CD8-positive, alpha-beta memory T cell (primary cell): ENCODE data around the gene ZNRF3. TPM values are rescaled to one million over a fixed set of nuclear protein-coding genes. Genes with fewer than 3 reads are reported as not detected.

Experiments
- CTCF ChIA-PET: fragments of 350-600 bp; sonication (Branson Sonifier 250); formaldehyde crosslinking; loops from one replicate; lab custom pipeline; 2021; ENCODE audit warnings: antibody characterized with exemption; lab: Charles Lee
- POLR2A ChIA-PET: fragments of 350-600 bp; sonication (Branson Sonifier 250); formaldehyde crosslinking; loops from one replicate; lab custom pipeline; 2021; ENCODE audit warnings: antibody characterized with exemption; lab: Charles Lee
- DNase-seq, 5 donors: peaks; one replicate each; pipeline versions ENCODE4 v3.0.0 to v3.0.0-alpha.2; 2020 to 2022; ENCODE audit warnings: mixed read lengths in 1 of 5
- H3K27ac ChIP-seq: one replicate; pipeline ENCODE4 v1.7.0; 2013; ENCODE audit warnings: low read depth, mild to moderate bottlenecking, low read length, moderate library complexity
- H3K27me3 ChIP-seq: 2 replicates; pipeline ENCODE4 v1.7.0; 2013; ENCODE audit warnings: low read length, mild to moderate bottlenecking; ENCODE audit not compliant: insufficient read depth, poor library complexity, severe bottlenecking
- H3K36me3 ChIP-seq: 2 replicates; pipeline ENCODE4 v1.7.0; 2013; ENCODE audit warnings: mild to moderate bottlenecking, low read length, moderate library complexity; ENCODE audit not compliant: insufficient read depth
- H3K4me1 ChIP-seq: 2 replicates; pipeline ENCODE4 v1.7.0; 2013; ENCODE audit warnings: mild to moderate bottlenecking, low read length, moderate library complexity; ENCODE audit not compliant: insufficient read depth
- H3K4me3 ChIP-seq: 2 replicates; pipeline ENCODE4 v1.7.0; 2013; ENCODE audit warnings: mild to moderate bottlenecking, low read length
- H3K9me3 ChIP-seq: 2 replicates; pipeline ENCODE4 v1.7.0; 2013; ENCODE audit warnings: mild to moderate bottlenecking, low read length
- H3K27ac Mint-ChIP-seq, 8 donors: one replicate each; pipeline ENCODE4 v1.8.0; 2020 to 2021; ENCODE audit warnings: mixed read lengths in 8 of 8, mild to moderate bottlenecking in 6 of 8, inconsistent platforms in 3 of 8, moderate library complexity in 3 of 8
- H3K27me3 Mint-ChIP-seq, 2 donors: one replicate each; pipeline ENCODE4 v1.8.0; 2020 to 2021; ENCODE audit warnings: mixed read lengths in 2 of 2, mild to moderate bottlenecking in 1 of 2, moderate library complexity in 1 of 2
- H3K36me3 Mint-ChIP-seq, 3 donors: one replicate each; pipeline ENCODE4 v1.8.0; 2020 to 2021; ENCODE audit warnings: mixed read lengths in 3 of 3, inconsistent platforms in 1 of 3, mild to moderate bottlenecking in 1 of 3
- H3K4me1 Mint-ChIP-seq, 3 donors: one replicate each; pipeline ENCODE4 v1.8.0; 2020 to 2021; ENCODE audit warnings: mixed read lengths in 3 of 3, inconsistent platforms in 1 of 3, mild to moderate bottlenecking in 1 of 3
- H3K4me3 Mint-ChIP-seq, 7 donors: one replicate each; pipeline ENCODE4 v1.8.0; 2020 to 2021; ENCODE audit warnings: mixed read lengths in 7 of 7, mild to moderate bottlenecking in 6 of 7, moderate library complexity in 4 of 7, inconsistent platforms in 2 of 7
- H3K9me3 Mint-ChIP-seq, 5 donors: one replicate each; pipeline ENCODE4 v1.8.0; 2020 to 2022; ENCODE audit warnings: mixed read lengths in 5 of 5, mild to moderate bottlenecking in 3 of 5, moderate library complexity in 2 of 5, inconsistent platforms in 1 of 5
- polyA plus RNA-seq: library from polyadenylated mRNA; unstranded; fragments of 300-500 nt; fragmentation: Illumina TruSeq; gene quantifications from one replicate; pipeline ENCODE4 v1.2.3, GENCODE V29; 2021
- total RNA-seq, 2 experiments: library from RNA; stranded (reverse); gene quantifications; one replicate each; pipeline ENCODE4 v1.2.3, GENCODE V29; 2021

ZNRF3 gene
- total and polyA plus RNA-seq, 3 experiments from 2014 or later = 0.35 to 1.2 (median 1.0) TPM

DNA sequence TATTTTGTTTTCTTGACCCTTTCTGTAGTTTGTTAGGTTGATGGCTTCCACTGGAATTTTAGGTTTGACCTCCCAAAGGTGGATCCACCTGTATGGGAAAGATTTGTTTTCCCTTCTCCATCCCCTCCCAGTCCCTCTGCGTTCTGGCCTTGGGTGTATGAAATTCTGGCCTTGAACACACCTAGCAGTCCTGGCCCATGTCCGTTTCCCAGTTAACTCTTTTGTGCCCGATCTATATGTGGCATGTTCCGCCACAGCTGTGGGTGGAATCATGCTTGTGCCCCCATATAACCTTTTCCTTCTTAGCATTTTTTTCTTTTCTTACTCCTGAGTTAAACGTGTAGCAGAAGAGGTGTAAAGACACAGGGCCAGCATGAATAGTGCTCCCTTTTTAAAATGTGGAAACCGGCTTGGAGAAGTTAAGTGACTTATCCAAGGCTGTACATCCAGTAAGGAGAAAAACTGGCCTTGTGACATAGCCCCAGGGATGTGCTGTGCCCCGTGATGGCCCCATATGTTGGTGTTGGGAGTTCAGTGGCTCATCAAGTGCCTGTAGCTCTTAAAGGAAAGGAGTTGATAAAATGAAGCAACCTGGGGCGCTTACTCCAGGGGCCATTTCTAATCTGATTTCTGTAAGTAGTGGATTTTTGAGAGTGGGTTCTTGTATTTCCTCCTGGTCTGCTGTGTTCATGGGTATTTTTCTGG lies 39.3 kb downstream of the ZNRF3 start:
- ChIA-PET CTCF (no interaction called here), POLR2A (no interaction called here)
- Histone ChIP-seq H3K36me3 (no peaks in the 10 kb centered on the region), H3K27me3 (no peaks in the 10 kb centered on the region), H3K27ac (no peak overlapping the region), H3K9me3 (no peaks in the 10 kb centered on the region), H3K4me3 (no peak overlapping the region), H3K4me1 (no peaks in the 10 kb centered on the region)
- no peak overlapping the region for H3K27ac Mint-ChIP-seq
- no peaks in the 10 kb centered on the region for H3K9me3 Mint-ChIP-seq
- no peak overlapping the region for H3K4me3 Mint-ChIP-seq
- peaks cover 0 to 5% (median 0%) of the 10 kb centered on the region in 3 donors for H3K36me3 Mint-ChIP-seq
- H3K27me3 Mint-ChIP-seq = peaks cover 6 to 49% of the 10 kb centered on the region in 2 donors
- no peaks in the 10 kb centered on the region for H3K4me1 Mint-ChIP-seq
- no peak for DNase-seq

DNA sequence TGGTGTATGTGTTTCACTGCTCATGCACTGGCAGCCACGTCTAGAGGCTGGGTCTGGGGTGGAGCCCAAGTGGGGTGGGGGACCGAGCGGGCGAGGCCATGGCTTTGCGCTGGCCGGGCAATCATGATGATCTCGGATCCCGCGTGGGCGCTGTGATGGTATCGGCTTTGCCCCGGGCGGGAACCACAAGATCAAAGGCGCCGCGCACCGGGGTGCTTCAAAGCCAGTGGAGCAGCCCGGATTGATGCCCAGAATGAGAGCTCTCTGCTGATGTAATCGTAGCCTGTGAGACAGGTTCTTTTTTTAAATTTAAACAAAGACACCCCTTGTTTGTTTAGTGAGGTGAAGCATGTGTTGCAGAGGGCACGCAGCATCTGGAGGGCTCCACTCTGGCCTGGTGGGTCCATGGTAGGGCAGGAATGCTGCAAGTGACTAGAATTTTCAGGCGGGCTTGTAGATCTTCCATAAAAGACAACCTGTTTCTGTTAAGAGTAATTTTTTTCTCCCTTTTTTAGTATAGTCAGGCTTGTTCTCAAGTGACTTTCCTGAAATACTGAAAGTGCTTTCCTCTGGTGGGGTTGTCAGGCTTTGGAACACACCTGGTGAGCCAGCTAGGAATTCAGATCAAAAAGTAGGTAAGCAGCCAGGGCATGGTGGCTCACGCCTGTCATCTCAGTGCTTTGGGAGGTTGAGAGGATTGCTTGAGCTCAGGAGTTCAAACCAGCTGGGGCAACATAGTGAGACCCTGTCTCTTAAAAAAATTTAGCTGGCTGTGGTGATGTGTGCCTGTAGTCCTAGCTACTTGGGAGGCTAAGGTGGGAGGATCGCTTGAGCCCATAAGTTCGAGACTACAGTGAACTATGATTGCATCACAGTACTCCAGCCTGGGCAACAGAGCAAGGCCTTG lies 40.7 kb downstream of the ZNRF3 start:
- H3K27me3 Mint-ChIP-seq = peaks cover 9 to 54% of the 10 kb centered on the region in 2 donors

DNA sequence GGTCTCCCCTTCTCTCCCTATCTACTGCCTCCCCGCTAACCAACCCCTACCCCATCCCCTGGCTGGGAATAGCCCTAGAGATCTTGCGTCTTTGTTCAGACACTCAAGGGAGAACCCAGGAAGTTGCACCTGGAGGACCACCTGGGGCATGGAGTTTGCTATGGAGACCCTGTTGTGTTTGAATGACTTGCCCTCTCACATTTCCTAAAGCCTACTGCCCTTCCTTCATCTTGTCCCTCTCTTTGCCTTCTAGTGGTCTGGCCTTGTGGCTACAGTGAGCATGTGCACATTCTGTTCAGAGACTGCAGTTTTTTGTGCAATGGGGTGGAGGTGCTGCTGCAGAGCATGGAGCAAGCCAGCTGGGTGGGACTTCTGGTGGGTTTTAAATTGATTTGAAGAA lies 42.5 kb downstream of the ZNRF3 start:
- ChIA-PET POLR2A (no interaction called here), CTCF (no interaction called here)
- H3K27ac ChIP-seq = no peak overlapping the region
- H3K36me3 Mint-ChIP-seq = peaks cover 0 to 5% (median 0%) of the 10 kb centered on the region in 3 donors
- H3K4me3 Mint-ChIP-seq = no peak overlapping the region
- H3K27me3 Mint-ChIP-seq = peaks cover 12 to 57% of the 10 kb centered on the region in 2 donors
- no peaks in the 10 kb centered on the region for H3K4me1 ChIP-seq
- no peaks in the 10 kb centered on the region for H3K4me1 Mint-ChIP-seq
- no peaks in the 10 kb centered on the region for H3K36me3 ChIP-seq
- DNase-seq = no peak
- H3K27me3 ChIP-seq = no peaks in the 10 kb centered on the region
- H3K9me3 ChIP-seq = no peaks in the 10 kb centered on the region
- H3K27ac Mint-ChIP-seq = no peak overlapping the region
- H3K9me3 Mint-ChIP-seq = no peaks in the 10 kb centered on the region
- H3K4me3 ChIP-seq = no peak overlapping the region

More for the DNA sequence above, 40.7 kb downstream of the ZNRF3 start:
- no peak for DNase-seq
- Histone ChIP-seq H3K9me3 (no peaks in the 10 kb centered on the region), H3K36me3 (no peaks in the 10 kb centered on the region), H3K27ac (no peak overlapping the region), H3K4me3 (no peak overlapping the region), H3K4me1 (no peaks in the 10 kb centered on the region), H3K27me3 (no peaks in the 10 kb centered on the region)
- H3K4me1 Mint-ChIP-seq = no peaks in the 10 kb centered on the region
- CTCF ChIA-PET = no interaction called here
- H3K9me3 Mint-ChIP-seq = no peaks in the 10 kb centered on the region
- POLR2A ChIA-PET = no interaction called here
- peaks cover 0 to 5% (median 0%) of the 10 kb centered on the region in 3 donors for H3K36me3 Mint-ChIP-seq
- H3K27ac Mint-ChIP-seq = peak overlapping the region in 1 of 8 donors; percentile 36
- no peak overlapping the region for H3K4me3 Mint-ChIP-seq

DNA sequence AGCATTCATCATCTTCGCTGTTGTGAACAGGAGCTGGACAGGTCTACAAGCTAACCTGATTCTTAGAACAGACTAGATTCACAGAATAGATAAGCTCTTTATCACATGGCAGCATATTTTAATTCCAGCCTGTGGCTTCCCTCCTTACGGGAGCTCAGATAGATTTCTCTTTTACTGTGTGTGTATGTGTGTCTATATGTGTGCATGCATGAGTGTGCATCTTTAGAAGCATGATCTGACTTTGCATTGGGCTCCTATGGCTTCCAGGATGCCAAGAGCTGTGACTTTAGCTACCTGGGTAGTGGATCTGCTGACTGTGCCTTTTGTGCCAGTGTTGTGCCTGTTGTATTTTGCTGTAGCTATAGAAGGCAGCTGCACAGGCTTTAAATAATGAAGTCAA lies 44.3 kb downstream of the ZNRF3 start:
- Histone ChIP-seq H3K4me3 (no peak overlapping the region), H3K9me3 (no peaks in the 10 kb centered on the region), H3K27me3 (no peaks in the 10 kb centered on the region), H3K36me3 (no peaks in the 10 kb centered on the region), H3K4me1 (no peaks in the 10 kb centered on the region), H3K27ac (no peak overlapping the region)
- no peak overlapping the region for H3K4me3 Mint-ChIP-seq
- H3K27me3 Mint-ChIP-seq = peaks cover 20 to 57% of the 10 kb centered on the region in 2 donors
- H3K27ac Mint-ChIP-seq = no peak overlapping the region
- CTCF ChIA-PET = no interaction called here
- peaks cover 0 to 5% (median 0%) of the 10 kb centered on the region in 3 donors for H3K36me3 Mint-ChIP-seq
- no peak for DNase-seq
- no peaks in the 10 kb centered on the region for H3K9me3 Mint-ChIP-seq
- POLR2A ChIA-PET = no interaction called here
- H3K4me1 Mint-ChIP-seq = no peaks in the 10 kb centered on the region

DNA sequence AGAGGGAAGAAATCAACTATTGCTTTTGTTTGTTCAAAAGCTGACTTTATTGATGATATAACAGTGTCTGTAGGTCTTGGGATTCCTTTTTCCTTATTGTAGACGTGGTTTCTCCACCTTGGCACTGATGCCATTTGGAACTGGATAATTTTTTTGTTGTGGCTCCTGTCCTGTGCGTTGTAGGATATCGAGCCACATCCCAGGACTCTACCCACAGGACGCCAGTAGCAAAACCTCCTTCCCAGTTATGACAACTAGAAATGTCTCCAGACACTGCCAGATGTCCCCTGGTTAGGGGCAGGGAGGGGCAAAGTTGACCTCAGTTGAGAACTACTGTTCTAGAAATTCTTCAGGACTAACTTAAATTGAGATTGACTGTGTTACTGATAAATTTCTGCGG lies 45.8 kb downstream of the ZNRF3 start:
- CTCF ChIA-PET = no interaction called here
- H3K27me3 Mint-ChIP-seq = peaks cover 16 to 59% of the 10 kb centered on the region in 2 donors
- H3K4me1 Mint-ChIP-seq = no peaks in the 10 kb centered on the region

DNA sequence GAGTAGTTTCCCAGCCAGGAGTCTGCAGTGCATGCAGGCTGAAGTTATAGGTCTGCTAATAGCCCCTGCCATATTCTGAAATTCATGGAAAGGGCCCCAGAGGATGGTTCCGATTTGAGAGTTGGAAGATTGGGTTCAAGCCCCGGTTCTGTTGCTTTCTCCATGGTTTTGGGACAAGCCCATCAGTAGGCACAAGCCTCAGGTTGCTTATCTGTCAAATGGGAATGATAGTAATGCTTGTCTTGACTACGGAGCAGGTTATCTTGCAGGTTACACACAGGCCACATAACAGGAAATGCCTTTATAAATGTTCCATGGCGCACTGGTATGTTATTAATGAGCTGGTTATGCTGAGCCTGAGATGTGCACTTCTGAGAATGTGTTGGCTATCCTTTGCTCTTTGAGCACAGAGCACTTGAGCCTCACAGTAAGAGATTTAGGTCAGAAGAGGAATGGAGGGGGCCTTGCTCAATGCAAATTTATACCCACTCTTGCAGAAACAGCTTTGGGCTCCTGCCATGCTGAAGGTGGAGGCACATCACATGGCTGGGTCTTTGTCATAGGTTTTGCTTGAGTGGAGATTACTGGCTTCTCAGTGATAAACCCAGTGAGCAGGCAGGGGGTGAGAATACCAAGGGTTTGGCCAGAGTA lies 47.1 kb downstream of the ZNRF3 start:
- Mint-ChIP-seq H3K27me3 (peaks cover 15 to 57% of the 10 kb centered on the region in 2 donors), H3K27ac (no peak overlapping the region), H3K4me1 (no peaks in the 10 kb centered on the region), H3K36me3 (no peaks in the 10 kb centered on the region), H3K4me3 (no peak overlapping the region), H3K9me3 (no peaks in the 10 kb centered on the region)
- H3K27ac ChIP-seq = no peak overlapping the region
- no peaks in the 10 kb centered on the region for H3K4me1 ChIP-seq
- no peaks in the 10 kb centered on the region for H3K27me3 ChIP-seq
- H3K4me3 ChIP-seq = no peak overlapping the region
- no peaks in the 10 kb centered on the region for H3K9me3 ChIP-seq
- ChIA-PET CTCF (no interaction called here), POLR2A (no interaction called here)
- no peak for DNase-seq
- H3K36me3 ChIP-seq = no peaks in the 10 kb centered on the region

More for the DNA sequence above, 45.8 kb downstream of the ZNRF3 start:
- Histone ChIP-seq H3K27ac (no peak overlapping the region), H3K27me3 (no peaks in the 10 kb centered on the region), H3K4me1 (no peaks in the 10 kb centered on the region), H3K36me3 (no peaks in the 10 kb centered on the region), H3K9me3 (no peaks in the 10 kb centered on the region), H3K4me3 (no peak overlapping the region)
- H3K9me3 Mint-ChIP-seq = no peaks in the 10 kb centered on the region
- DNase-seq = no peak
- POLR2A ChIA-PET = no interaction called here
- H3K27ac Mint-ChIP-seq = no peak overlapping the region
- H3K36me3 Mint-ChIP-seq = peaks cover 0 to 4% (median 0%) of the 10 kb centered on the region in 3 donors
- no peak overlapping the region for H3K4me3 Mint-ChIP-seq

DNA sequence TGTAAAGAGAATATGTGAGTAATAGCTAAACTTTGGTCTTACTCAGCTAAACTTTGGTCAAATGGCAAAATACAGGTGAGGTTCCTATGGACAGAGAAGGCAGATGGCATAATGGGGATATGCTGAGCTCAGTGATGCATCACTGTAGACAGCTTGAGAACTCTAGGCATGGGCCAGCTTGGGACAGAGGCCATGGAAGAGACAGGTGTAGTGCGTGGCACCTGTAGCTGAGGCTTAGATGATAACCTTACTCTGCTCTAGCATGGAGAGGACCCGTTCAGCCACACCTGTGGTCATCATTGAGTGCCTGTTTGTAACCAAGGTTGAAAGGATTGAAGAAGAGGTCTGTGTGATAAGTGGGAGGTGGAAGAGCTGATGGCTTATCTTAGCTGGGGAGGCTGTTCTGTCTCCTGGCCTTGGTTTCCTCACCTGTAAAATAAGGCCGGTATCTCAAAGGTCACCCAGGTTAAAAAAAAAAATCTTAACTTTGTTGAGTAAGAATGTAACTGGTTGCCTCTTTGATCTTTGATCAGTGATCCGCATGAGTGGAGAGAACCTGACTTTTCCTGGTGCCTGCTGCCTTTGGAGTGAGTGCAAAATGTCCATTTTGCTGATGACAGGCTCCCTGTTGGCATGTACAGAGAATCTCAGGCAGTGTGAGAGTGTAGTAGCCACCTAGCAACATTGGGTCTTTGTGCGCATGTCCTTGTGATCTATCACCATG lies 48.6 kb downstream of the ZNRF3 start:
- Mint-ChIP-seq H3K27me3 (peaks cover 15 to 56% of the 10 kb centered on the region in 2 donors), H3K36me3 (no peaks in the 10 kb centered on the region), H3K4me1 (no peaks in the 10 kb centered on the region), H3K4me3 (no peak overlapping the region), H3K27ac (no peak overlapping the region), H3K9me3 (no peaks in the 10 kb centered on the region)
- ChIA-PET CTCF (no interaction called here), POLR2A (no interaction called here)
- Histone ChIP-seq H3K9me3 (no peaks in the 10 kb centered on the region), H3K4me3 (no peak overlapping the region), H3K27me3 (no peaks in the 10 kb centered on the region), H3K27ac (no peak overlapping the region), H3K36me3 (no peaks in the 10 kb centered on the region), H3K4me1 (no peaks in the 10 kb centered on the region)
- DNase-seq = no peak
